ENCODE results near the gene CRIP3. TPM values are rescaled to one million over a fixed set of nuclear protein-coding genes. Genes with fewer than 3 reads are reported as not detected.
"Not testable (repeated sequence)": the region's sequence is repeated elsewhere in the genome, so short reads cannot be mapped to it uniquely, and the experiment has no call there.

The CRIP3 gene
- polyA plus RNA-seq, 3 donors, result 0.61 to 1.4 TPM; not detected in 1

GRCh38 chr6:43310134-43310533 is 1.5 kb upstream of the CRIP3 start:
- no peak overlapping the region for H3K27ac ChIP-seq (ENCODE audit: low read depth, low read length)
- WGBS, 3 donors, result 94 to 95% (median 94%) methylated on average over 2 of the region's 2 CpGs

GRCh38 chr6:43308990-43309477 is 408 bp upstream of the CRIP3 start:
- H3K27ac ChIP-seq (ENCODE audit: low read depth, low read length), result no peak overlapping the region
- 37 to 38% (median 38%) methylated on average over 9 of the region's 9 CpGs for WGBS, 3 donors

GRCh38 chr6:43307451-43308100 is 1.1 kb downstream of the CRIP3 start:
- 82 to 87% (median 87%) methylated on average over 4 to 5 of the region's 5 CpGs for WGBS, 3 donors

GRCh38 chr6:43306086-43306485 is 2.5 kb downstream of the CRIP3 start:
- WGBS, 3 donors, result 89 to 95% (median 91%) methylated on average over 7 of the region's 7 CpGs
- H3K27ac ChIP-seq (ENCODE audit: low read depth, low read length), result no peak overlapping the region

More at GRCh38 chr6:43307451-43308100, 1.1 kb downstream of the CRIP3 start:
- no peak overlapping the region for H3K27ac ChIP-seq (ENCODE audit: low read depth, low read length)

GRCh38 chr6:43304882-43305281 is 3.7 kb downstream of the CRIP3 start:
- H3K27ac ChIP-seq (ENCODE audit: low read depth, low read length), result no peak overlapping the region
- WGBS, 3 donors, result 76 to 85% (median 79%) methylated on average over 2 of the region's 2 CpGs

GRCh38 chr6:43304361-43304760 is 4.3 kb downstream of the CRIP3 start:
- 78 to 84% (median 83%) methylated on average over 3 of the region's 3 CpGs for WGBS, 3 donors
- H3K27ac ChIP-seq (ENCODE audit: low read depth, low read length), result no peak overlapping the region

- no peak overlapping the region for H3K27ac ChIP-seq (ENCODE audit: low read depth, low read length)
- 77 to 84% (median 77%) methylated on average over 8 of the region's 8 CpGs for WGBS, 3 donors
These were observed 4.8 kb downstream of the CRIP3 start for GRCh38 chr6:43303751-43304331.

- 80 to 93% (median 88%) methylated on average over 11 of the region's 11 CpGs for WGBS, 3 donors
- H3K27ac ChIP-seq (ENCODE audit: low read depth, low read length), result not testable (repeated sequence)
These were observed 5.6 kb downstream of the CRIP3 start for GRCh38 chr6:43303006-43303405.

GRCh38 chr6:43302126-43302525 is 6.5 kb downstream of the CRIP3 start:
- H3K27ac ChIP-seq (ENCODE audit: low read depth, low read length), result no peak overlapping the region
- WGBS, 3 donors, result 80 to 86% (median 81%) methylated on average over 19 of the region's 19 CpGs

GRCh38 chr6:43301081-43301870 is 7.3 kb downstream of the CRIP3 start:
- 85 to 91% (median 88%) methylated on average over 15 of the region's 15 CpGs for WGBS, 3 donors
- H3K27ac ChIP-seq (ENCODE audit: low read depth, low read length), result no peak overlapping the region

- H3K27ac ChIP-seq (ENCODE audit: low read depth, low read length), result no peak overlapping the region
- WGBS, 3 donors, result 81 to 84% (median 81%) methylated on average over 18 of the region's 18 CpGs
These were observed 9.0 kb downstream of the CRIP3 start for GRCh38 chr6:43299338-43300293.

GRCh38 chr6:43298565-43299337 is 9.9 kb downstream of the CRIP3 start:
- WGBS, 3 donors, result 70 to 74% (median 71%) methylated on average over 12 of the region's 12 CpGs

GRCh38 chr6:43297644-43298564 is 10.7 kb downstream of the CRIP3 start, which contains the start of gene SLC22A7:
TSS of gene SLC22A7 (plus strand) at chr6:43298260. CDS start at chr6:43298359, 99 bp downstream.
- H3K27ac ChIP-seq (ENCODE audit: low read depth, low read length), result no peak within 1 kb of the TSS
- WGBS, 3 donors, result 65 to 71% (median 68%) methylated on average over 10 of the region's 10 CpGs

More at GRCh38 chr6:43298565-43299337, 9.9 kb downstream of the CRIP3 start:
- no peak overlapping the region for H3K27ac ChIP-seq (ENCODE audit: low read depth, low read length)

- no peak overlapping the region for H3K27ac ChIP-seq (ENCODE audit: low read depth, low read length)
- 84 to 90% (median 89%) methylated on average over 5 of the region's 5 CpGs for WGBS, 3 donors
These were observed 11.7 kb downstream of the CRIP3 start for GRCh38 chr6:43296780-43297497.

GRCh38 chr6:43295456-43295855 is 13.2 kb downstream of the CRIP3 start:
- 88 to 95% (median 93%) methylated on average over 3 of the region's 3 CpGs for WGBS, 3 donors
- H3K27ac ChIP-seq (ENCODE audit: low read depth, low read length), result no peak overlapping the region

GRCh38 chr6:43294536-43294935 is 14.1 kb downstream of the CRIP3 start:
- no peak overlapping the region for H3K27ac ChIP-seq (ENCODE audit: low read depth, low read length)
- 77 to 85% (median 84%) methylated on average over 3 of the region's 3 CpGs for WGBS, 3 donors
